Measurements from ENCODE around the gene PPP1R7.

The PPP1R7 gene

GRCh38 chr2:241200822-241201395, 50.6 kb downstream of the PPP1R7 start:
- Mint-ChIP-seq H3K4me3 (no peak overlapping the region), H3K4me1 (peaks cover 5% of the 10 kb centered on the region), H3K27me3 (no peaks in the 10 kb centered on the region), H3K9me3 (no peaks in the 10 kb centered on the region), H3K27ac (no peak overlapping the region)
- DNase-seq (no peak), ATAC-seq (no peak)

- H3K4me1 Mint-ChIP-seq: peaks cover 5% of the 10 kb centered on the region
- DNase-seq: no peak
- no peaks in the 10 kb centered on the region for H3K27me3 Mint-ChIP-seq
- ATAC-seq: no peak
- no peaks in the 10 kb centered on the region for H3K9me3 Mint-ChIP-seq
- no peak overlapping the region for H3K27ac Mint-ChIP-seq
- H3K4me3 Mint-ChIP-seq: no peak overlapping the region
These were observed 51.4 kb downstream of the PPP1R7 start for GRCh38 chr2:241201445-241202267.

DNA sequence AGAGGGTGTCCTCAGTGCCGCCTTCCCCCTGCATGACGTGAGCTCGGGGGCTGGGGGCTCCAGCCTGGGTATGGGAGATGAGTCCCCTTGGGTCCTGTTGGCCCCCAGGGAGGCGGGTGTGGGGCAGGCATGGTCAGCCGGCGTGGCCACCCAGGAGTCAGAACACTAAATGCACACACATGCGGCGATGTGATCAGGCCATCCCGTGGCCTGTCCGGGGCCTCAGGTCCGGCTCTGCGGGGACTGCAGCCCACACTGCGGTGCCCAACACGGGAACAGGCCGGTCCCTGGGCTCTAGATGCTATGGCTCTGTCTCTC, 52.0 kb downstream of the PPP1R7 start:
- H3K27me3 Mint-ChIP-seq: no peaks in the 10 kb centered on the region
- H3K4me1 Mint-ChIP-seq: peaks cover 5% of the 10 kb centered on the region
- H3K9me3 Mint-ChIP-seq: no peaks in the 10 kb centered on the region
- ATAC-seq (no peak), DNase-seq (no peak)
- H3K27ac Mint-ChIP-seq: no peak overlapping the region
- H3K4me3 Mint-ChIP-seq: no peak overlapping the region

DNA sequence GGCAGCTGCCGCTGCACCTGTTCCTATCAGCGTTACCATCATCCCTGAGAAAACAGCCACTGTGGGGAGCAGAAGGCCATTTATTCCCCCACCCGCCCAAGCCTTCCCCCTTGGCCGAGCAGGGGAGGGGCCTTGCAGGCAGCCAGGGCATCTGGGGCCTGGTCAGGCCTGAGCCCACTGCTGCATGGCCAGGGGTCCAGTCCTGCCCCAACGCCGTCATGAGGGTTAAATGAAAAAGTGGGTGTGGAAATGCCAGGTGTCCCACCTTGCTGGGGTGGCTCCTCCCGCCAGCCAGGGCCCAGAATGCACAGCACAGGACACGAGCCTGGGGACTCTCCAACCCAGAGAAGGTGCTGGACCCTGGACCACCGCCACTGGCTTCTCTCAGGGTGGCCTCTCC, 52.4 kb downstream of the PPP1R7 start:
- H3K4me3 Mint-ChIP-seq: no peak overlapping the region
- H3K27me3 Mint-ChIP-seq: no peaks in the 10 kb centered on the region
- DNase-seq (no peak), ATAC-seq (peak; percentile 17)
- H3K4me1 Mint-ChIP-seq: peaks cover 5% of the 10 kb centered on the region
- no peaks in the 10 kb centered on the region for H3K9me3 Mint-ChIP-seq
- no peak overlapping the region for H3K27ac Mint-ChIP-seq

- DNase-seq: no peak
- Mint-ChIP-seq H3K4me1 (peaks cover 5% of the 10 kb centered on the region), H3K4me3 (no peak overlapping the region), H3K27ac (no peak overlapping the region), H3K27me3 (no peaks in the 10 kb centered on the region), H3K9me3 (no peaks in the 10 kb centered on the region)
- peak; percentile 34 for ATAC-seq
These were observed 53.1 kb downstream of the PPP1R7 start for GRCh38 chr2:241203218-241204009.

GRCh38 chr2:241204010-241204384, 53.7 kb downstream of the PPP1R7 start:
- Mint-ChIP-seq H3K27me3 (no peaks in the 10 kb centered on the region), H3K27ac (no peak overlapping the region), H3K9me3 (no peaks in the 10 kb centered on the region), H3K4me3 (no peak overlapping the region), H3K4me1 (peaks cover 5% of the 10 kb centered on the region)
- peak; percentile 4 for ATAC-seq
- no peak for DNase-seq

DNA sequence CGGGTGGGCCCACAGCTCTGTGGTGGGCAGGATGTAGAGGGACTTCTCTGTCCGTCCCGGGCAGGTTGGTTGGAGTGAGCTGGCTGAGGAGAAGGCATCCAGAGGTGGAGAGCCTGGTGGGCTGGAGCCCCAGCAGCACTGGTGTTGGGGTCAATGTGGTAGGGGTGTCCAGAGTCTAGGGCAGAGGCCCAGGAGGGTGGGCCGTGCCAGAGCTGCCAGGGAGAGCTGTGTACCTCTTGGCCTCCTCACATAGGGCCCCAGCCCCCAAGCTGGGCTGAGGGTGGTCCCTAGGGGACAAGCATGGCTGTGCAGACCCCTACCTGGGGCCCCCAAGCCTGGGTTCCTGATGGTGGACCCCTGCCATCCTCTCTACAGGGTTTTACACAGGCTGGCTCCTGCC, 54.2 kb downstream of the PPP1R7 start:
- peak overlapping the region in 1 of 2 donors; percentile 30 for H3K27ac Mint-ChIP-seq
- DNase-seq (no peak), ATAC-seq (peak; percentile 4)

GRCh38 chr2:241205086-241205485, 54.8 kb downstream of the PPP1R7 start:
- no peak overlapping the region for H3K27ac Mint-ChIP-seq
- H3K9me3 Mint-ChIP-seq: no peaks in the 10 kb centered on the region
- no peak for DNase-seq

More for the DNA sequence above, 54.2 kb downstream of the PPP1R7 start:
- H3K4me3 Mint-ChIP-seq: no peak overlapping the region
- no peaks in the 10 kb centered on the region for H3K9me3 Mint-ChIP-seq
- peaks cover 5% of the 10 kb centered on the region for H3K4me1 Mint-ChIP-seq
- H3K27me3 Mint-ChIP-seq: no peaks in the 10 kb centered on the region

DNA sequence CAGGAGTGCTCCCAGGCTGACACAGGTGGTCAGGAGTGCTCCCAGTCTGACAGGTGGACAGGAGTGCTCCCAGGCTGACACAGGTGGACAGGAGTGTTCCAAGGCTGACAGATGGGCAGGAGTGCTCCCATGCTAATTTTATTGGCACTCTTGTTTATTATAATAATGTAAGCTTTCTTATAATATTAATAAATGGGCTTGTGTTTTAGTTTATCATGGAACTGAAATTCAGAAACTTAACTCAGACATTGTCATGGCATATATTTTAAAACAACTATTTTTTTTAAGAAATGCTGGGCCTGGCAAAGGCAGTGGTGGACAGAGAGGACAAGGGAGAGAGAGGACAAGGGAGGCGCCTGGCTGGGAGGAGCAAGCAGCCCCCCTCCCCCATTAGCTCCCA, 56.9 kb downstream of the PPP1R7 start:
- no peaks in the 10 kb centered on the region for H3K9me3 Mint-ChIP-seq
- no peak for DNase-seq
- H3K4me3 Mint-ChIP-seq: no peak overlapping the region
- no peaks in the 10 kb centered on the region for H3K4me1 Mint-ChIP-seq
- no peaks in the 10 kb centered on the region for H3K27me3 Mint-ChIP-seq
- no peak overlapping the region for H3K27ac Mint-ChIP-seq
- no peak for ATAC-seq

More at GRCh38 chr2:241205086-241205485, 54.8 kb downstream of the PPP1R7 start:
- H3K27me3 Mint-ChIP-seq: no peaks in the 10 kb centered on the region
- ATAC-seq: no peak
- no peak overlapping the region for H3K4me3 Mint-ChIP-seq
- peaks cover 5% of the 10 kb centered on the region for H3K4me1 Mint-ChIP-seq

DNA sequence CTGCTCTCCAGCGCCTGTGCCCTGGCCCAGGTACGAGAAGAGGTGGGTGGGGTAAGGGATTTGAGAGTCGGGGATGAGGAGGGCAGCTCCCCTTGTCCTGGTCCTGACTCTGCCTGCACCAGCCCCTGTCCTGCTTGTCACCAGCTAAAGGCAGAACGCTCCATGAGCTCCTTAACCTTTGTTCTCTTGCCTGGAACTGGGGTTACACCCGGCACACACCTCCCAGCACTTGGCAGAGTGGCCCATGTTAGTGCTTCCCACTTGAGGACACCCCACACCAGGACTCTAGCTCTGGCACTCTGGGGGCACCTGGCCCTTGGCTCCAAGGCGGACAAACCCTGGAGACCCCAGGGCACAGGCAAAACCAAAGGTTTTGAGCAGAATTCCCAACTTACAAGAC, 57.4 kb downstream of the PPP1R7 start:
- DNase-seq (no peak), ATAC-seq (no peak)
- Mint-ChIP-seq H3K4me3 (no peak overlapping the region), H3K27ac (no peak overlapping the region), H3K4me1 (no peaks in the 10 kb centered on the region), H3K27me3 (no peaks in the 10 kb centered on the region), H3K9me3 (no peaks in the 10 kb centered on the region)

GRCh38 chr2:241208058-241208457, 57.8 kb downstream of the PPP1R7 start:
- H3K4me1 Mint-ChIP-seq: no peaks in the 10 kb centered on the region
- H3K4me3 Mint-ChIP-seq: no peak overlapping the region
- no peaks in the 10 kb centered on the region for H3K9me3 Mint-ChIP-seq
- no peaks in the 10 kb centered on the region for H3K27me3 Mint-ChIP-seq
- DNase-seq: no peak
- no peak for ATAC-seq
- no peak overlapping the region for H3K27ac Mint-ChIP-seq

- peak; percentile 7 for ATAC-seq
- no peak for DNase-seq
- H3K9me3 Mint-ChIP-seq: no peaks in the 10 kb centered on the region
- no peak overlapping the region for H3K4me3 Mint-ChIP-seq
- no peaks in the 10 kb centered on the region for H3K27me3 Mint-ChIP-seq
- no peak overlapping the region for H3K27ac Mint-ChIP-seq
- H3K4me1 Mint-ChIP-seq: no peaks in the 10 kb centered on the region
These were observed 59.0 kb downstream of the PPP1R7 start for GRCh38 chr2:241209271-241209670.

GRCh38 chr2:241211276-241211675, 61.0 kb downstream of the PPP1R7 start:
- peaks cover 2% of the 10 kb centered on the region for H3K27me3 Mint-ChIP-seq
- no peaks in the 10 kb centered on the region for H3K4me1 Mint-ChIP-seq
- no peak for DNase-seq
- peak; percentile 5 for ATAC-seq
- no peak overlapping the region for H3K4me3 Mint-ChIP-seq
- H3K27ac Mint-ChIP-seq: no peak overlapping the region
- H3K9me3 Mint-ChIP-seq: no peaks in the 10 kb centered on the region

GRCh38 chr2:241213041-241213440, 62.8 kb downstream of the PPP1R7 start:
- H3K4me3 Mint-ChIP-seq: no peak overlapping the region
- ATAC-seq (no peak), DNase-seq (no peak)
- H3K9me3 Mint-ChIP-seq: no peaks in the 10 kb centered on the region
- H3K27ac Mint-ChIP-seq: no peak overlapping the region
- H3K4me1 Mint-ChIP-seq: peaks cover 7% of the 10 kb centered on the region
- peaks cover 14% of the 10 kb centered on the region for H3K27me3 Mint-ChIP-seq

DNA sequence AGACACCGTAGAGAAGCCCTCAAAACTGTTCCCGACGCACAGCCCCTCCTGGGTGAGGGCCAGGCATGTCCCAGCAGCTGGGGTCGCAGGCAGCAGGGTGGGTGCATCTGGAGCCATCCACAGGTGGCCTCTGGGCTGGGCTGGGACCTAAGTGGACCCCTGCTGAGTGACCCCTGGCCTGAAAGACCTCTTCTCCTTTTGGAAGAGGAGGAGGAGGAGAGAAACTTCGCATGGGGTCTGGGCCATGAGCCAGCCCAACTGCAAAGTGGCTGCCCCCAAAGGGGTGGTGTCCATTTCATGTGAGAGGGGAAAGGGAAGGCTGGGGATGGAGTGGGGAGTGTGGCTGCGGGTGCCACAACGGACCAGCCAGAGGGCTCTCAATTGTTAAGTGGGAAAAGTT, 63.3 kb downstream of the PPP1R7 start:
- no peak for ATAC-seq
- Mint-ChIP-seq H3K9me3 (no peaks in the 10 kb centered on the region), H3K27ac (no peak overlapping the region), H3K4me1 (peaks cover 11% of the 10 kb centered on the region), H3K4me3 (no peak overlapping the region), H3K27me3 (peaks cover 14% of the 10 kb centered on the region)
- no peak for DNase-seq

GRCh38 chr2:241214209-241214608, 63.9 kb downstream of the PPP1R7 start:
- peaks cover 15% of the 10 kb centered on the region for H3K27me3 Mint-ChIP-seq
- H3K9me3 Mint-ChIP-seq: no peaks in the 10 kb centered on the region
- H3K27ac Mint-ChIP-seq: no peak overlapping the region
- peaks cover 18% of the 10 kb centered on the region for H3K4me1 Mint-ChIP-seq
- no peak overlapping the region for H3K4me3 Mint-ChIP-seq
- DNase-seq: no peak
- ATAC-seq: no peak

Data from stimulated activated naive CD8-positive, alpha-beta T cell treated with anti-CD3 and anti-CD28 coated beads, Interleukin-15, amount 100 ng/mL, for 72 hours (primary cell).